Activated CD4-positive, alpha-beta memory T cell treated with anti-CD3 and anti-CD28 coated beads for 36 hours (primary cell): ENCODE measurements around the gene PDGFD. TPM values are rescaled to one million over a fixed set of nuclear protein-coding genes. Genes with fewer than 3 reads are reported as not detected.

Experiments
- CTCF ChIA-PET: fragments of 350-600 bp; sonication (Branson Sonifier 250); formaldehyde crosslinking; loops from one replicate; lab custom pipeline; 2021; ENCODE audit warnings: antibody characterized with exemption, inconsistent platforms; lab: Charles Lee
- POLR2A ChIA-PET: fragments of 350-600 bp; sonication (Branson Sonifier 250); formaldehyde crosslinking; loops from one replicate; lab custom pipeline; 2021; ENCODE audit warnings: antibody characterized with exemption; lab: Charles Lee
- DNase-seq: peaks from one replicate; pipeline ENCODE4 v3.0.0-alpha.2; 2020
- H3K27ac Mint-ChIP-seq: one replicate; pipeline ENCODE4 v1.8.0; 2021; ENCODE audit warnings: mixed read lengths
- H3K27me3 Mint-ChIP-seq: one replicate; pipeline ENCODE4 v1.8.0; 2021; ENCODE audit warnings: mixed read lengths
- H3K36me3 Mint-ChIP-seq: one replicate; pipeline ENCODE4 v1.8.0; 2021; ENCODE audit warnings: mixed read lengths
- H3K4me1 Mint-ChIP-seq: one replicate; pipeline ENCODE4 v1.8.0; 2021; ENCODE audit warnings: low read depth, mixed read lengths
- H3K4me3 Mint-ChIP-seq: one replicate; pipeline ENCODE4 v1.8.0; 2021; ENCODE audit warnings: mild to moderate bottlenecking, mixed read lengths
- H3K9me3 Mint-ChIP-seq: one replicate; pipeline ENCODE4 v1.8.0; 2021; ENCODE audit warnings: mixed read lengths
- intact Hi-C: fragments of 100-400 bp; cut with micrococcal nuclease; formaldehyde crosslinking; loops from one replicate; pipeline ENCODE4 v1.15.1; 2023
- total RNA-seq, 2 experiments: library from RNA; stranded (reverse); gene quantifications; one replicate each; pipeline ENCODE4 v1.2.3, GENCODE V29; 2021

PDGFD gene
- total RNA-seq, 2 experiments from 2014 or later, result not detected

DNA sequence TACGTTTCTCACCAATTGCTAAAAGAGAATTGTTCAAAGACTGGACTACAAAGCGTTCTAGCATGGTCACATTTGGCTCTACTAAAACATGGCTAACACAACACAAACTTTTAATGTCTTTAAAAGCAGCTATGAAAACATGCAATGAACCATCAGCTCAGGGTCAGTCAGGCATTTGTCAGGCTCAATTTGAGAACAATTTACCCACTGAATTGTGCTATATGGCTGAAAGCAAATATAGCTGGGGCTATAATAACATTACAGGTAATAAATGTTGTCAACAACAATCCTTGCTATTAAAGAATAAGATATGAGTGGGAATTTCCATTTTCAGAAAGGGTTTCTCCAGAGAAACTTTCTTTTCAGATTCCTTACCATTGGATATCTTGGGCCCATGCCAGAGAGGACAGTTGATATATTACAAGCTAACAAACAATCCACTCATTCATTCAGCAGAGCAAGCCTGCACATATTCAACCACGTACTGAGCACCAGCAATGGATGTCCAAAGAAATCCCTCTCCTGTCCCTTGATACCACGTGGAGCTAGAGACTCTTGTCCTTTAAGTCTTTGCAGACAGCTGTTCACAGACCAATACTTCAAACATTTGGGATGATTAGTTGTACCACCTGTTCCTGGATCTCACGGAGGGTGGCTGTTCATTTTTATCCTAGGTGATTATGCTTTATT, 210.0 kb downstream of the PDGFD start:
- no peaks in the 10 kb centered on the region for H3K27me3 Mint-ChIP-seq
- no peak for DNase-seq
- no peaks in the 10 kb centered on the region for H3K36me3 Mint-ChIP-seq
- no peaks in the 10 kb centered on the region for H3K4me1 Mint-ChIP-seq
- no peak overlapping the region for H3K4me3 Mint-ChIP-seq
- ChIA-PET POLR2A (no interaction called here), CTCF (no interaction called here)
- H3K27ac Mint-ChIP-seq, result no peak overlapping the region
- intact Hi-C loops, result no loop called here
- no peaks in the 10 kb centered on the region for H3K9me3 Mint-ChIP-seq

DNA sequence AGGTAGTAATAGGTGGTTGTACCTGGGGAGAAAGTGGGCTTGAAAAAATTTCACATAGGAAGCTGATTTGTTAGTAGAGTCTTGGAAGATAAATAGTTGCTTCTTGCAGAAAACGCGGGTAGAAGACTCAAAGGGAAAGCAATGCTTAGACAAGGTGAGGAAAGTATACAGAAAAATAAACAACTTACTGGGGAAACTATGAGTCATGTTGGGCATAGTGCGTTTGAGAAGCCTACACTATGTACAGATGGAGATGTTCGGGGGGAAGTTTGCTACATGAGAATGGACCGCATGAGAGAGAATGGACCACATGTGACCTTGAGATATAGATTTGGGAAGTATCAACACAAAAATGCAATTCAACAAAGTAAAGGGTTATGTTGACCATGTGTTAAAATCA, 214.2 kb downstream of the PDGFD start:
- H3K27ac Mint-ChIP-seq, result no peak overlapping the region
- no peaks in the 10 kb centered on the region for H3K27me3 Mint-ChIP-seq
- H3K9me3 Mint-ChIP-seq, result no peaks in the 10 kb centered on the region
- ChIA-PET CTCF (no interaction called here), POLR2A (no interaction called here)
- no peak for DNase-seq
- H3K4me1 Mint-ChIP-seq, result no peaks in the 10 kb centered on the region
- no peaks in the 10 kb centered on the region for H3K36me3 Mint-ChIP-seq
- H3K4me3 Mint-ChIP-seq, result no peak overlapping the region
- intact Hi-C loops, result no loop called here

DNA sequence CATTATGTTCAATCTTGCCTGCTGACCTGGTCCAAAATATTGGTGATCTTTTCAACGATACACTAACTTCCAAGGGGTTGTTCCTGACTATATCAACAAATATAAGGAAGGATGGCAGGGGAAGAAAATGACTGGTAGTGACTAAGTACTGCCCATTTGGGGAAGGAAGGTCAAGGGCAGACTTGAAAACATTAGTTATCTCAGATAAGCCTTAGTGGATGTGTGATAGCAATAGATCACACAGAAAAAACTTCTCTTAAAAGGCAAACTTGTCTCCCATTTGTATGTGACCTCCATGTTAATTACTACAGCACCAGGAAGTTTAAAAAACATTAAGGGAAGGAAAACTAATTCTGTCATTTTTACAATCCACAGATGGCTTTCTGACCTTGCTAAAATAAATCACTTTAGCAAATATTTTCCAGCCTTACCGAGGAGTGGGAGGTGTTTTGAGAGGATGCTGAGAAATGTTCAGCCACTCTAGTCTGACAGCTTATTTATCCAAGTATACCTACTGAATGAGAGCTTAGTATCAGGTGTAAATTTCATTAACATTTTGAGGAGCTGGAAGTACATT, 215.7 kb downstream of the PDGFD start:
- intact Hi-C loops, result no loop called here
- no peaks in the 10 kb centered on the region for H3K36me3 Mint-ChIP-seq
- no peaks in the 10 kb centered on the region for H3K27me3 Mint-ChIP-seq
- no peaks in the 10 kb centered on the region for H3K9me3 Mint-ChIP-seq
- no peak overlapping the region for H3K27ac Mint-ChIP-seq
- no peak overlapping the region for H3K4me3 Mint-ChIP-seq
- ChIA-PET CTCF (no interaction called here), POLR2A (no interaction called here)
- DNase-seq, result no peak
- H3K4me1 Mint-ChIP-seq, result no peaks in the 10 kb centered on the region

DNA sequence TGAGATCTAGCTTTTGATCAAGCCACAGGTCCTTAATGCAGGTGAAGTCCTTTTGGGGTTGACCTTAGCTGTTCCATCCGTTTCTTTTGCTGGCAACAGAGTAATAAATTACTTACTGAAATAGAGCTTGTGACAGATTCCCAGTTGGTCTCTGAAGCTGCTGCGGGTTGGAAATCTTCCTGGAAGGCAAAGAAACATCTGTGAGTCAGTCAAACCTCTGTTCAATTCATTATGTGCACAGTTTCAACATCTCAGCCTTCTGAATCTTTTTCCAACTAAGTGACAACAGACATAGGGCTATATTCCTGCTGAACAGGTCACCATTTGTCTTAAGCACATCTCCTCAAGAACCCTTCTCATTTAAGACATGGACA, 216.4 kb downstream of the PDGFD start:
- H3K27ac Mint-ChIP-seq, result no peak overlapping the region

DNA sequence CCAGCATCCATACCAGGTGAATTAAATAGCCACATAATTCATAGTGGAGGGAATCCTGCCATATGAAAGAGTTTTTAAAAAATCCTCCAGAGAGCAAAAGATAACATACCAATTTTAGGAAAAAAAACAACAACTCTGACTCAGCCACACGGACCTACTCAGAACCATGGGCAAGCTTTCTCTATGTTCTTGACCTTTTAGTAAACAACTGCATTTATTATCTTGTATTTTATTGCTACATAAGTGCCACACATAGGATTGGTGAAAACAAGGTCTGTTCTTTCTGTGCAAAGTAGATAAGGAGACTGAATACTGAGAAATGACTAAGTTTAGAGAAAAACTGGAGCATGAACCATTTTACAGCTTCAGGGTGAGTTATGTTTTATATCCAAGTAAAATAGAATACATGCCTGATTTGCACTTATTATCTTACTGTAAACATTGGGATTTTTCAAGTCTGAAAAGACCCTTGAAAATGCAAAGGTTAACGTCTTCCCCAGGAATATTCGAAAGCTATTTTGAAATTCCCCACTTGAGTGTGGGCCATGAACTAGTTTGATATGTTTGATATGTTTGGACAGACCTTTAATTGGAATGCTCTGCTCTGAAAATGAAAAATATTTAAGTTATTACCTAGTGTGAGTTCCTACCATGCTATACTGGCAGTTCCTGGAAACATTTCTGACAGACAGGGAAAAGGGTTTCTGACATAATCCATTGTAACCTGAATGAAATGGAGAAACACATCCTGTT, 217.0 kb downstream of the PDGFD start:
- H3K36me3 Mint-ChIP-seq, result no peaks in the 10 kb centered on the region
- no peak overlapping the region for H3K4me3 Mint-ChIP-seq
- DNase-seq, result no peak
- ChIA-PET CTCF (no interaction called here), POLR2A (no interaction called here)
- no peak overlapping the region for H3K27ac Mint-ChIP-seq
- no peaks in the 10 kb centered on the region for H3K27me3 Mint-ChIP-seq
- no peaks in the 10 kb centered on the region for H3K9me3 Mint-ChIP-seq
- intact Hi-C loops, result no loop called here
- no peaks in the 10 kb centered on the region for H3K4me1 Mint-ChIP-seq

More for the DNA sequence above, 216.4 kb downstream of the PDGFD start:
- DNase-seq, result no peak
- H3K4me1 Mint-ChIP-seq, result no peaks in the 10 kb centered on the region
- H3K4me3 Mint-ChIP-seq, result no peak overlapping the region
- H3K9me3 Mint-ChIP-seq, result no peaks in the 10 kb centered on the region
- CTCF ChIA-PET, result no interaction called here
- H3K27me3 Mint-ChIP-seq, result no peaks in the 10 kb centered on the region
- H3K36me3 Mint-ChIP-seq, result no peaks in the 10 kb centered on the region
- POLR2A ChIA-PET, result no interaction called here
- intact Hi-C loops, result no loop called here

DNA sequence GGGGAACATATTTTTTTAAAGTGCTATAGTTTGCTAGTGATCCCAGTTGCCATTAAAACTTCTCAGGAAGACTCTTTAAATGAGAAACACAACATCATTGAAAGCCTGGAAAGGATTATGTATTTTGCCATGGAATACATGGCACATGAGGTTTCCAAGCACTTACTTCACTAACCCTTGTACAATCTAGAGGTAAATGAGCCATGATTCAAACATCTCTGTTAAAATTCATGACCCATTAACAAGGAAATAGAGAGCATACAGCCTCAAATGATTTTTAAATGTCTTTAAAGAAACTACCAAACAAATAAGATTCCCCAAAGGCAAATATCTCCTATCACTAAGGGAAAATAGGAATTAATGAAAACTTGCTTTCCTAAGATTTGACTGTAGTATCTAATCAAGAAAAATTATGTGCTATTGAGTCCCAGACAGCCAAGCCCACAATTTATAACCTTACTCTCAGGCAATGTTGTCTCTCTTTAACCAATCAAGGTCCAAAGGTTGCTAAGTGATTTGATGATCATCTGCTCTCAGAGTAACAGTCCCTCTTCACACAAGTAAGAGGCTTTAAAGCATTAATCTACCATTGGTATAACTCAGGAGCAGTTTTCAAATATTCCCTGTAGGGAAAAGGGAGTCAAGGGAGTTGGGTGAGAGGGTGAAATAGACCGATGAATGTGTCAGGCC, 219.6 kb downstream of the PDGFD start:
- Mint-ChIP-seq H3K27ac (no peak overlapping the region), H3K4me3 (no peak overlapping the region), H3K36me3 (no peaks in the 10 kb centered on the region), H3K4me1 (no peaks in the 10 kb centered on the region), H3K9me3 (no peaks in the 10 kb centered on the region), H3K27me3 (no peaks in the 10 kb centered on the region)
- intact Hi-C loops, result no loop called here
- POLR2A ChIA-PET, result no interaction called here
- DNase-seq, result no peak
- CTCF ChIA-PET, result no interaction called here

DNA sequence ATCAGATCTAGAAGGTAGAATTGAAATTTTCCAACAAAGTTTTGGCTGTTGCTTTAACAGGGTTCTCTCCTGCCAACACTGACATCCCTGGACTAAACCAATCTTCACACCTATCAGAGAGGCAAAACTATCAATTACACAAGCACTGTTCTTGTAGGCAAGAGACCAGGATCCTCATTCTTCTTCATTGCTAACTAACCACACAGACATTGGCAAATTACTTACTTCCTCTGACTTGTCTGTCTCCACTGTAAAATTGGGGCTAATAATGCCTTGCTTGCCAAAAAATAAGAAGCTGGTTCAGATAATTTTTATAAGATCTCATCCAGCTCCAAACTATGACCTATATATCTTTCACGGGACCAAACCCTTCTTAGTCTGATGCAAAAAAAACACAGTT, 221.3 kb downstream of the PDGFD start:
- no peaks in the 10 kb centered on the region for H3K4me1 Mint-ChIP-seq
- no peaks in the 10 kb centered on the region for H3K27me3 Mint-ChIP-seq

DNA sequence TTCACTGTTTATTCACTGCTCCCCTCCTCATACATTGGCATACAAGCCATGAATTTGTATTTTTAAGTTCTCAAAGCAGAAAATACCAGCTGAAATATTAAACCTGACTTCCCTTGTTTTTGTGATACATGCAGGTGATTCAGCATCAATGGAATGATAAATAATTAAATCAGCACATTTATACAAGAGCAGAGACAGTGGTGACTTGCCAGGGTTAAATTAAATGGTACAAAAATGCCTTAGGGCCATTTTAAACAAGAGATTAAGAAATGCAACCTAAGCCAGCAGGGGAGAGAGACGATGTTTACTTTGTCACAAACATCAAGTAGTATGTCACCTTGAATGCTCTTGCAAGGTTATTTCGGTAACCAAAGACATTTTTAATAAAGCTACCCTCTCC, 223.4 kb downstream of the PDGFD start:
- H3K4me3 Mint-ChIP-seq, result no peak overlapping the region
- no peaks in the 10 kb centered on the region for H3K4me1 Mint-ChIP-seq
- H3K9me3 Mint-ChIP-seq, result no peaks in the 10 kb centered on the region
- POLR2A ChIA-PET, result no interaction called here
- intact Hi-C loops, result no loop called here
- no peak overlapping the region for H3K27ac Mint-ChIP-seq
- CTCF ChIA-PET, result no interaction called here
- H3K27me3 Mint-ChIP-seq, result no peaks in the 10 kb centered on the region
- DNase-seq, result no peak
- H3K36me3 Mint-ChIP-seq, result no peaks in the 10 kb centered on the region

More for the DNA sequence above, 221.3 kb downstream of the PDGFD start:
- POLR2A ChIA-PET, result no interaction called here
- CTCF ChIA-PET, result no interaction called here
- no peaks in the 10 kb centered on the region for H3K9me3 Mint-ChIP-seq
- DNase-seq, result no peak
- no peak overlapping the region for H3K4me3 Mint-ChIP-seq
- intact Hi-C loops, result no loop called here
- H3K27ac Mint-ChIP-seq, result no peak overlapping the region
- no peaks in the 10 kb centered on the region for H3K36me3 Mint-ChIP-seq

DNA sequence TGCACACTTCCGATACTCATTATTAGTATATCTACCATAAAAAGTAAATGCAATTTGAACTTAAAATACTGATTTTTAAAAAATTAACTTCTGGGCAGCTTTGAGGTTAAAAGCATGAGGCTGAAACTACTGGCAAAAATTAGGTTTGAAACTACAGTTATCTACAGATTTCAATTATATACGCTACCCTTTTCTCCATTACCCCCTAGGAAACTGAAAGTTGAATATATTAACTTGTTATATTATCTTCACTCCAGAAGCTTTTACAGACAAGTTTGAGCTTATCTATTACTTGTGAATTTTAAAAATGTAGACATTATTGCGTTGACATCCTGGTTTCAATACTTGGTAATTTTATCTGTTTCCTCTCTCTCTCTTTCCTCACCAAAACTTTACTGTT, 224.3 kb downstream of the PDGFD start:
- H3K27me3 Mint-ChIP-seq, result no peaks in the 10 kb centered on the region
- no peak overlapping the region for H3K4me3 Mint-ChIP-seq
- H3K9me3 Mint-ChIP-seq, result no peaks in the 10 kb centered on the region
- intact Hi-C loops, result no loop called here
- no peaks in the 10 kb centered on the region for H3K36me3 Mint-ChIP-seq
- no peak overlapping the region for H3K27ac Mint-ChIP-seq
- no peaks in the 10 kb centered on the region for H3K4me1 Mint-ChIP-seq
- DNase-seq, result no peak
- POLR2A ChIA-PET, result no interaction called here
- CTCF ChIA-PET, result no interaction called here

DNA sequence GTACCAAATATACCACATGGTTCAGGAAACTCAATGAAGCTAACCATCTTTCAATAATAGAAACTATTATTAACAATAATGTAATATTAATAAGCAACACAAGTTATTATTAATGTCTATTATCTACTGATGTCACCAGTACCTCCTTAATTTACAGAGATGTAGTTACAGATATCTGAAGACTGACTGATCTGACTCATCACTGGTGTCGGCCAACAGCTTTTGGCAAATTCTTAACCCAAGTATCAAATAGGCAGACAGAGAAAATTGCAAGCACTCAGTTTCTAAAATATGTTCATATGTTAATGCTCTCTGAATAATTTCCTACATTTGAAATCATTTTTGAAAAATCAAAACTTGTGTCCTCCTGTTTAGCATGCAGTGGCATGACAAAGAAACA, 227.9 kb downstream of the PDGFD start:
- intact Hi-C loops, result no loop called here

DNA sequence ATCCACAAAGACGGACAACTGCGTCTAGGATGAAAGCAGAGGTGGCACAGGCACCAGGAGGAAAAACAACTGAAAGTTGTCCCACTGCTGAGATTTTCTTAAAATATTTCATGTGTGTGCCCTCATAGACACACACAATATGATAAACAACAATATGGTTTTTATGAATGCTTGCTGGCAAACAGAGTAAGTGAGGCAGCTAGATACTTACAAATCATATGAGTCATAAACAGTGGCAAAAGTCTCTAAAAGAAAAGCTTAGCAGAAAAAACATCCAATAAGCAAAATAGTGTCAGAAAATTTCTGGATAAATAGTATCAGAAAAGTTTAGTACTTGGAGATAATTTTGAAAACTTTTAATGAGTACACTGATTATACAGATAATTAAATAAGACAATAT, 228.7 kb downstream of the PDGFD start:
- CTCF ChIA-PET, result no interaction called here
- POLR2A ChIA-PET, result no interaction called here
- intact Hi-C loops, result no loop called here
- no peaks in the 10 kb centered on the region for H3K36me3 Mint-ChIP-seq
- no peak for DNase-seq
- no peaks in the 10 kb centered on the region for H3K4me1 Mint-ChIP-seq
- no peak overlapping the region for H3K27ac Mint-ChIP-seq
- H3K4me3 Mint-ChIP-seq, result no peak overlapping the region
- H3K27me3 Mint-ChIP-seq, result no peaks in the 10 kb centered on the region
- H3K9me3 Mint-ChIP-seq, result no peaks in the 10 kb centered on the region

More for the DNA sequence above, 227.9 kb downstream of the PDGFD start:
- DNase-seq, result no peak
- no peaks in the 10 kb centered on the region for H3K27me3 Mint-ChIP-seq
- POLR2A ChIA-PET, result no interaction called here
- no peak overlapping the region for H3K4me3 Mint-ChIP-seq
- H3K36me3 Mint-ChIP-seq, result no peaks in the 10 kb centered on the region
- no peaks in the 10 kb centered on the region for H3K4me1 Mint-ChIP-seq
- CTCF ChIA-PET, result no interaction called here
- no peaks in the 10 kb centered on the region for H3K9me3 Mint-ChIP-seq
- H3K27ac Mint-ChIP-seq, result no peak overlapping the region

DNA sequence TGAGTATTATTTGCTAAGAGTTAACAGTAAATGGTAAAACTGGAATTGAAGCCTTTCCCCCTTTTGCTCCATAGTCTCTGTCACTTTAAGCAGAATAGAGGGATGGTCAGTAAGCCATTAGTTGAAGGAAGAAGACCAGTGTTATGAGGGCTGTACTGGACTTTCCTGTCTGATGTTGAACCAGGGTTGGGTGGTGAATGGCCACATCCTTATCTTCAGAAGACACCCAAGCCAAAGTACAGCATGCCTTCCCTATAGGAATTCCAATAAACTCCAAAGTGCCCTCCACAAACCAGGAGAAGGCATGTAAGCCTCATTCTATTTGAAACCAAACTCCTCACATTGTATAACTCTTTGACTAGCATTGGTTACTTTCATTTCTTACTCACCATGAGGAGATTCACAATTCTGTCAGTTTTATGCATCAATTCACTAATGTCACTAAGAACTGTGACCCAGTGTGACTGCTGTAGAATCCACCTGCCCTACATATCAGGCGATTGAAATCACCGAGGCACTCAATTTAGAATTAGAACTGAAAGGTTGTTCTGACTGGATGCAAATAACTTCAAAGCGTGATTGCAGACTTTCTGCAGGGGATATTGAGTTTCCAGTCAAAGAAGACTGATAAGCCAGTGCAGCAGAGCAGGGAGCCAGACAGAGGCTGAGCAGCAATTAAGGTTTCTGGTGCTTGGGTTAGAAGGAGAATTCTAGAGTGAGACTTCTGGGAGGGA, 234.6 kb downstream of the PDGFD start:
- no peak for DNase-seq
- Mint-ChIP-seq H3K4me1 (no peaks in the 10 kb centered on the region), H3K27ac (no peak overlapping the region), H3K27me3 (no peaks in the 10 kb centered on the region), H3K4me3 (no peak overlapping the region), H3K36me3 (no peaks in the 10 kb centered on the region), H3K9me3 (no peaks in the 10 kb centered on the region)
- POLR2A ChIA-PET, result no interaction called here
- CTCF ChIA-PET, result no interaction called here
- intact Hi-C loops, result no loop called here
